Middle frontal gyrus (tissue), 1 donor: Measurements from ENCODE around the gene H2AZ1.
"Not testable (repeated sequence)": the region's sequence is repeated elsewhere in the genome, so short reads cannot be mapped to it uniquely, and the experiment has no call there.

Experiments used
- DNase-seq: peaks from one replicate; pipeline ENCODE4 v3.0.0-alpha.2; 2015; ENCODE audit warnings: low spot score; ENCODE audit errors: extremely low spot score

H2AZ1 gene

DNA sequence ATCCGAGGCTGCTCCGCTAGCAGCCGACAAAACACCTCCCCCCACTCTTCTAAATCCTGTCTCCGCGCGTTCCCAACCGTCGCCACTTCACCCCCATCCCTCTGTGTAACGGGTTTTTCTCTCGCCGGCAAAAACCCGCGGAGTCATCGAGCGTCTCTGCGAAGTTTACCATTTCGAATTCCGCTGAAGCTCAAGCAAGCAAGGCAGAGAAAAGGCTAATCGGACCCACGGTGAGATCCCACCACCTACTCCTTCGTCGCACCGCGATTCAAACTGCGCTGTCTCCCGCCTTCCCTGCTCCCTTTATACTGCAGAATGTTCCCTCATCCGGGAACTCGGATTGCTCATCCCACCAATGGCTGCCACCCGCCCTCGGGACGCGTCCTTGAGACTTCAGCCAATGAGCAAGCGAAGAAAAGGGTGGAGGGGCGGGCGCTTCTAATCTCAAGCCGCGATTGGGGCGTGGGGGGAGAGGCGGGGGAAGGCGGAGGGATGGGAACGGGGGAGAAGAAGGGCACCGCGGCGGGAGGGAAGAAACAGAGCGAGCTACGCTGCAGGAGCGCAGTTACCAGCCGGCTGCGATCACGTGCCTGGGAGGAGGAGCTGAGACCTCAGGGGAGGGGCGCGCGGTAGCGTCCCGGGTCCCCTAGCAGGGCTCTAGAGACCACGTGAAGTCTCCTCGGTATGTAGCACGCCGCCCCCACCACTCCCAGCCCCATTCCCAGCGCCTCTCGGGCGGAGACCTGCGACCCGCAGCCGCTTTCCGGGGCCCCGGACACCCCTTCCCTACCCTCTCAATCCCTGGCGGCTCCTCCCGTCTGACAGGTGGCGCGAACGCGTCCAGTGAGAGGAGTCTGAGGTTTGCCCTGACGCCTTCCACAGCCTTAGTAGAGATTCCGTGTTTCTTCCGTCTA lies at the start of gene H2AZ1:
Gene H2AZ1 (minus strand): TSS at position 277 of the 914 bp plus-strand sequence. CDS start 105 bp downstream, at position 172.
- peak; percentile 95 for DNase-seq

DNA sequence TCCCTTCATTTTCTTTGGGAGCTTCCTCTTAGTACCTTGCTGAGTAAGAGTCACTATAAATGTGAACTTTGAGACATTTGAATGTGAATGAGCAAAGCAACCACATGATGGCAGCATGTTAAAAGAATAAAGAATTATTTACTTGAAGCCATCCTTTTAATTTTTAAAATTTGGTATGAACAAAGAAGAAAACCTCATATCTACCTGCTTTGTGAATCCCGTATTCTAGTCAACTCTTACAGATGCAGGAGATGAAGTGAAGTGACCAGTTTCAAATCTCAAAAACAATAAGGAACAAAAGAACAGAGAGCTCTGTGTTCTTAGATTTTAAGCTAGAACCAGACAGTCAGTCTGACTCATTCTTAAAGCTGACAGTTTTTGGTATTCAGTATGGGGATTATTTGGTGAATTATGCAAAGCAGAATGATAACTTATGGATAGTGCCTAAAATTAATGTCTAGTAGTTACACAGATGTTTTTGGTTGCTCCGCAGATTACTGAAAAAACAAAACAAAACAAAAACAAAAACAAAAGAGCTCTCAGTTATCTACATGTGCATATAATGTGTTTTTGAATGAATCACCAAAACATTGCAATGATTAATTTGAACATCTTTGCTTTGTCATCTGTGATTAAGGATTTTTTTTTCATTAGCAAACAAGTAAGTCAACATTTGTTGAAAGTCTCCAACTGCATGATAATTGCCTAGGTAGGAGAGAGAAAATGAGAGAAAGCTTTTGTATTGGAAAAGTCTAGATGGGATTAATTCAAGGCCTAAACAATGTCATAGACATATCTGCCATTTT lies 48.2 kb upstream of the H2AZ1 start:
- DNase-seq: peak; percentile 36

DNA sequence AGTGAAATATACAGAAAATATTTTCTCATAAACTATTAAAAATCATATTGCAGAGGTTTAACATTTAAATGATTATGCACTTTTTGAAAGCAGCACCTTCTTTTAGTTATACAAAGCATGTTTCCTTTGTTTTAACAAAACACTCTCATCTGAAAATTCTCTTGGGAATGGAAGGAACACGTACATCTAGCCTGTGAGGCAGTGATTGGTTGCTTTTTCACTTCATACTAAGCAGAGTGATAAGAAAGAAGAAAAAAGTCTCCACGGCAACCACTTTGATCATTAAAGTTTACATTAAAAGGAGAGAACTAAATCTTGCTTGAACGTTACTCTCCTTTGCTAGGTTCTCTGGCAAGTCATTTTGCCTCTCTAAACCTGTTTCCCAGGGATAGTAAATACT lies 41.7 kb upstream of the H2AZ1 start:
- no peak for DNase-seq

DNA sequence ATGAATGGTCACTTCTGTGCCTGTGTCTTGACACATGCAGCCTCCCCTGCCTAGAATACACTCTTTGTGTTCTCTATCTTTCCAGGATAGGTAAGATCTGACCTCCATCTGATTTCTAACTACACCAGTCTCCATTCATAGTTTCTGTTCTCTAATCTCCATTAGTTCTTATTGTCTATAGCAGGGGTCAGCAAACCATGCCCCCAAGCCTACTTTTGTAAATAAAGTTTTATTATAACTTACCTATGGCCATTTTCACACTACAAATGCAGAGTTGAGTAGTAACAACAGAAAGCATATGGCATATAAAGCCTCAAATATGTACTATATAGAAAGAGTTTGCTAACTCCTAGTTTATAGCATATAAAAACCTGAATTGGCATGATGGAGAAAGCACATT lies 37.6 kb upstream of the H2AZ1 start:
- DNase-seq: no peak

DNA sequence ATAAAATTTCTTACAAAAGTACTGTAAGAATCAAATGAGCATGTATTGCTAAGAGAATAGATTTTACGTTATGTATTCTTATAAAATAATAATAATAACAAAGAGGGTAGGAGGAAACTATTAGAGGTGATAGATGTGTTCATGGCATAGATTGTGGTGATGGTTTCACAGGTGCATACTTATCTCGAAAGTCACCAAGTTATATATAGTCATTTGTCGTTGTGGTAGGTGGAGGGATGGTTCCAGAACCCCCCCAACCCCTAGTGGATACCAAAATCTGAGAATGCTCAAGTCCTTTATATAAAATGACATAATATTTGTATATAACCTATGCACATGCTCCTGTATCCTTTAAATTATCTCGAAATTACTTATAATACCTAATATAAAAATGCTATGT lies 36.7 kb upstream of the H2AZ1 start:
- DNase-seq: no peak

DNA sequence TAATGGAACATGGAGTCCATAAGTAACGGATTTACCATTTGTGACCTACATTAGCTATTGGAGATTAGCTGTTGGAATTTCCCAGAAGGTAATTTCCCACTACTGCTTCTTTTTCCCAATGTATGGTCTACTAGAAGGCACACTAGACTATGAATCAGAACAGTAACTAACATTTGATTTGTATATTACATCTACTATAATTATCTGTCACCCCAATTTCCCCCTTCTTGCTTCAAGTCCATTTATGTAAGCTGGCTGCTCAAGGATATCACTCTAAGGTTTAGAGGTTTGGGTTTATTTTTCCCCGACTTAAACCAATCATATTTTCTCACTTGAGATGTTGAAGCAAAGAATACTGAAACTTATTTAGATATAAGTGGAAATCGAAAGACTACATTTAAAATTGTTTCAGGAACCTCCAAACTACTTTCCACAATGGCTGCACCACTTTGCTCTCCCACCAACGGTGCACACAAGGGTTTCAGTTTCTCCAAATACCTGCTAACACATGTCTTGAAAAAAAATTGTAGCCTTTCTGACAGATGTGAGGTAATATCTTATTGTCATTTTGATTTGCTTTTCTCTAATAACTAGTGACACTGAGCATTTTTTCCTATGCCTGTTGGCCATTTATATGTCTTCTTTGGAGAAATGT lies 33.3 kb upstream of the H2AZ1 start:
- no peak for DNase-seq

DNA sequence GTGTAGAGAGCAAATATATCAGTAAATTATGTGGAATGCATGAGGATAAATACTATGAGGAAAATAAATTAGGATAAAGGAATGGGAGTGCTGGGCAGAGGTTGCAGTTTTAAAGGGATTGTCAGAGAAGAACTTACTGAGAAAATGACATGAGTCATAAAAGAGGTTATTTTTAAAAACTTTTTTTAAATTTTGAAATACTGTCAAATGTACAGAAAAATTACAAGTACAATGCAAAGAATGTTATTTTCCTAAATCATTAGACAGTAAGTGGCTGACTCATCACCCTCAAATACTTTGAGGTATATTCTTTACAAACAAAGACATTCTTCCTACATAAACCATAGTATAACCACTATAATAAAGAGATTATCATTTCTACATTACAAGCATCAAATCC lies 29.8 kb upstream of the H2AZ1 start:
- DNase-seq: no peak

DNA sequence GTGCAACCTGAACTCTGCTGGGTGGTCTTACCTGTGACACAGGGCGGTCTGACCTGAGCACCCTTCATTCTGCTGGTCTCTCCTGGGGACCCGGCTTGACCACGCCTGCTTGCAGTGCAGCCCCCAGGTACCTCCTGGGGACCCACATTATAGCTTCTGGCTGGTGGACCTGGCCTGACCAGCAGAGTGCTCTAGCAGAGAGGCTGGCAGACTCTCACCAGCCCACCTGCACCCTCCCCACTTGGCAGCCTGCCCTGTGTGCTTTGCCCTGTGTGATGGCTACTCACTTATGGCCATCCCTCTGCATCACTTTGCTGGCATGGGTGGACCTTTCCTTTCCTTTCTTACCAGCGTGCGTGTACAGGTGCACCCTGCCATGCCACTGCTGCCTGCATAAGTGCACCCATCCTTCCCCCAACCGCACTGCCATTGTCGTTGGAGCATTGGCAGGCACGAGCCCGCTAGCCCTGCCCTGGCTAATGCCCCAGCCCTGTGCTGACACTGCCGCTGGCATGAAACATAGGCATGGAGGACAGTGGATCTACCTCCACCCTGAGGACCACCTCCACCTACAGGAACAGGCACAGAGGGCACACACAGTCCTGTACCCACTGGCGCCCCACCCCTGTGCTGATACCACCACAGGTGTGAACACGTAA lies 21.5 kb upstream of the H2AZ1 start:
- DNase-seq: no peak

DNA sequence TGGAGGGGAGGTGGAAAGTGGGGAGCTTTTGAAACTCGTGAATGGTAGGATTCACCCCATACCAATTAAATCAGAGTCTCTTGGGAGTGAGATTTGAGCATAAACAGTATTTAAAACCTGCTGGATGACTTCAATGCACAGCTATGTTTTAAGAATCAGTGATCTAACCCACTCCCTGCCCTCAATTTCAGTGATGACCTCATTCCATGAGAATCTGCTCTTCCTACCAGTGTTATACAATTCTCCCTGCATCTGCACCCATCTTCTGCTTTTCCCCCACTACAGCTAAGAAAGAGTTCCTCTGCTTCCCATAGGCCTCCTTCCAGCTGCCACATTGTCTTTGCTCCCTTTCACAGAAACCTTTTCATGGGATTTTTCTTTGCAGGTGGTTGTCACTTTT lies 18.3 kb upstream of the H2AZ1 start:
- DNase-seq: no peak

DNA sequence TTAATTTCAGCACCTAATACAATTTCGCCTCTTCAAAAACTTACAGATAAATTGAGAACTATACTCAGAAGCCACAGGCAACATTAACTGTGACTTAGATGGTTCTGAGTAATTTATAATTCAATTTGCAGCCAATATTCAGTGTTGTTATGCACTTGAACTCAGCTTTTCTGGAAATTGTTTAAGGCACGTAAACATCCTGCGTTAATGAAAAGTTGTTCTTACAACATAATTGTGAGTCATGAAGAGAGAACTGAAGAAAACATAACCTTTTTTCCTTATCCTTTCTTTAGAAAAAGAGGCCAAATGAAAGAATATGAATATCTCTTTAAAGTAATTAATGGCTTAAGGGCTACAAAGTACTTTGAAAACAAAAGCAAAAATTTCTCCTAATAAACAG lies 16.6 kb upstream of the H2AZ1 start:
- DNase-seq: no peak

DNA sequence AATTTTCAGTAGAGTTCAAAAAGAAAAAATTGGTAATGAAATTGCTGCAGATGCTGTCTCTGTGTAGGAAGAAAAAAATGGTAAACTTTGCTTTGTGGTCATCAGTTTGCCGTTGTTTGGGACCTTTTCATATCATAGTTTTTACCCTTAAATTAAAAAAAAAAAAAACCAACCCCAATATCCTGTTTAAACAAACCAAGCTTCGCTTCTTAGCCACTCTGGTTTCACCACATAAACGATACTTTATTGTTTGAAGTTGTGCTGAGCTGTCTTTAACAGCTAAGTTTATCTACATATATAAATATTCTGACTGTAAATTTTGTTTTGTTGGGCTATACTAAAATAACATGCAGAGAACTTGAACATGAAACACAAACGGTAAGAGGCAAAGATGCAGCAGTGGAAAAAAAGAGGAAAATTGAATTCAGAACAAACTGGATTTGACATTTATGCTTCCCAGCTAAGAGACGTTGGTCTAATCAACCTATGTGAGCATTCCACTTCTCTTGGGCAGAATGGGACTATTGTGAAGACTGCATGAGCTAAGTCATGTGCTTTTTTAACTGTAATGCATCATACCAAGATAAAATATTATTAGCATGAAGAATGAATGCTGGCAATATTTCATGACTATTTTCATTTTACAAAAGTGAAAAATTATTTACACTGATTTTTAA lies 15.7 kb upstream of the H2AZ1 start:
- no peak for DNase-seq

DNA sequence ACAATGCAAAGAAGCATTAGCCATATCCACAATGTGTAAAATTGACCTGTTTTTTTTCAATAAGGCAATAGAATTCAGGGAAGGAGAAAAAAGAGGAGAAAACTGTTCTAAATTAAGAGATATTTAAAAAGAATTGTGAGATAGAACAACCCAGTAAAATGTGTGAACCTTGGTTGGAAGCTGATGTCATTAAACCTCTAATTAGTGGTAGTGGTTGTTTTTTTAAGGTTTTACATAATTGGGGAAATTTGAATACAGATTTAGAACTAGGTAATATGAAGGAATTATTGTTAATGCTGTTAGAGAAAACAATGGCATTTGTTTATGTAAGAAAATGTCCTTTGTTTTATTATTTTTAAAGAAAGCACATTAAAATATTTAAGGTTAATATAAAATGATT lies 15.1 kb upstream of the H2AZ1 start:
- no peak for DNase-seq

DNA sequence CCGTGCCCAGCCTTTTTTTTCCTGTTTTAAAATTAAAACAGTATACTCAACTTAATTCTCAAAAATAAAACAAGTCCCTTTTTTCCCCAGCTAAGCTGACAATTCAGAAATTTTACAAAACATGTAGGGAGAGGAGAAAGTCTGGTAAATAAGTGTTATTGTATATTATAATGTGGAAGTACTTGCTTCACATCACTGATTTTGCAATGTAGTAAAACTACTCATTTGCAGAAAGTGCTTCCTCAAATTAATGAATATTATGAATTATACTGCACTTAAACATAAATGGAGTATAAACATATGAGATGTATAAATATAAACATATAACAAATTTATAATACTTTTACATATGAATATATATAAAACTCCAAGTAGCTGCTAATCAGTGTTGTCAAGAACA lies 11.6 kb upstream of the H2AZ1 start:
- no peak for DNase-seq

DNA sequence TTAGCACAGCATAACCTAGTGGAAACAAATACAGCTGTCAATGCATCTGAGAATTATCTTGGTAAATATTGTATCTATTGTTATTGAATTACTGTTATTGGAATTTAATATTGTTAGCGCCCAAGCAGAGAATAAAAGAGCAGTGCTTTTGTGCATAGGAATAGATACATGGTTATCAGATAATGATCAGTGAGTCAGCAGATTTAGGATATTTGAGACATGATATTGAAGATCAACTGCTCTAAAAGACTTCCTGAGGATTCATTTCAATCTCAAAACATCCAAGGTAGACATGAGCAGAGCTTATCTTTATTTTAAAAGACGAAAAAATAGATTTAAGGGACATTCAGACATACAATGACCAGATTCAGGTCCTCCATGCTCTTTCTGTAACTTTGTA lies 10.6 kb upstream of the H2AZ1 start:
- DNase-seq: no peak

DNA sequence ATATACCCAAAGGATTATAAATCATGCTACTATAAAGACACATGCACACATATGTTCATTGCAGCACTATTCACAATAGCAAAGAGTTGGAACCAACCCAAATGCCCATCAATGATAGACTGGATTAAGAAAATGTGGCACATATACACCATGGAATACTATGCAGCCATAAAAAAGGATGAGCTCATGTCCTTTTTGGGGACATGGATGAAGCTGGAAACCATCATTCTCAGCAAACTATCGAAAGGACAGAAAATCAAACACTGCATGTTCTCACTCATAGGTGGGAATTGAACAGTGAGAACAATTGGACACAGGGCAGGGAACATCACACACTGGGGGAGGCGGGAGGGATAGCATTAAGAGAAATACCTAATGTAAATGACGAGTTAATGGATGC lies 8.1 kb upstream of the H2AZ1 start:
- DNase-seq: not testable (repeated sequence)

DNA sequence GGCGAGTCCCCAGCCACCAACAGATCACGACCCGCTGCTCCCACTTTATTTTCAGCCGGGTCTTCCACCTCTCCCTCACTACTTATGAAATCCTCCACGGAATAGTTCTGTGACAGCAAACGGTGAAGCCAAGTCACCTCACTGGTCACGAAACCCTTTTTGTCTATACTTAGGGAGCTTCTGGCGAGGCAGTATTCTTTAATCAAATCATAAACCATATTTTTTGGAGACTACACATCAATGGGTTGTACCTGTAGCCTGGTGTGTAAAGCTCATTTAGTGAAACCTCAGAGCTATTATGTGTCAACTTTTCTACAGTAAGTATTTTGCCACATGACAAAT lies 809 bp upstream of the H2AZ1 start:
- DNase-seq: no peak

DNA sequence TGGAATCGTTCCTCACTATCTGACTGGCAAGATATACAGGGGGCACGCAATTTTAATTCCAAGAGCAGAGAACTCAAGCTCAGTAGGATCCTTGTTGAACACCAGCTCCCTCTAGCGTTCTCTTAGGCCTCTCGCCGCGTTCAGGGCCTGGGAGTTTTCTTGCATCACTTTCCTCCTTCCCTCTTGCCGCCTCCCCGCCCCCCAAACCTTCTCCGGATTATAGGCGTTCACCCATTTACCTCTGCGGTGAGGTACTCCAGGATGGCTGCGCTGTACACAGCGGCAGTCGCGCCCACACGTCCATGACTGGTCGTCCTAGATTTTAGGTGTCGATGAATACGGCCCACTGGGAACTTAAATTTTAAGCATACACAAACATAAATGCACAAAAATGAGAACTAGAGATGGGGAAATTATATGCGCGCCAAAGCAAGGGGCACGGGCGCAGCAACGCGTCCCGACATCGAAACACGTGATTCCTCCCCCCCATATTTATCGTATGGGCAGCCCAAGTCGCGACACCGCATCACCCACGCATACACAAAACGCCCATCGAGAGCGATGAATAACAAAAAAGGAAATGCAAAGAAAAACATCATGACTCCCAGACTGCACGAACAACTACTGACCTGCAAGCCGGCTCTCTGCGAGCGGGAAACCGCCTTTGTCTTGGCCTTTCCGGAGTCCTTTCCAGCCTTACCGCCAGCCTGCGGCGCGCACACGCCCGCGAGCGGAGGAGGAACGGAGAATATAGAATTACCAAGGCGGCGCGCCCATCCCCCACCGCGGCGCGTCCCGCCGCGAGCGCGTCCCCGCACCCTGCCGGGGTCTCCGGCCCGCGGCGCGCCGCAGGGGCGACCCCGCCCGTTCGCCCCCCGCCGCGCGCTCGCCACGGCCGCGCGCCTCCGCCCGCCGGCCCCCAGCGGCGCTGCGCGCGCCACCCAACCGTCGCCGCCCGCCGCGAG lies 759 bp downstream of the H2AZ1 start:
- DNase-seq: peak; percentile 89

DNA sequence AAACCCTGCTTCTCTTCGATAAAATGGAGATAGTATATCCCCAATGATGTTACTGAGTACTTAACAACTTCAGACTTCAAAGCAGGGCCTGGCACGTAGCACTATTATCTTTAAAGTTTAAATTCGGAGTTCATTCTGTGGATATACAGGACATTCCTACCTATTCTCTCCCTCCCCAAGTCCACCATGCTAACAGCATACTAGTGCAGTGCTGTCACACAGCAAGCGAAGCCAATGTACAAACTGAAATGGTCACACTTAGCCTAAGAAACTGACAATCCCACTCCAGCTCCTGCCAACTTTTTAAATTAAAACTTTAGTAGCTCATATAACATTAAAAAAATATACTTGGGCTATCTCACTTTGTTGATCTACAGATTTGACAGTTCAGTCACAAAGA lies 2.5 kb downstream of the H2AZ1 start:
- DNase-seq: no peak

DNA sequence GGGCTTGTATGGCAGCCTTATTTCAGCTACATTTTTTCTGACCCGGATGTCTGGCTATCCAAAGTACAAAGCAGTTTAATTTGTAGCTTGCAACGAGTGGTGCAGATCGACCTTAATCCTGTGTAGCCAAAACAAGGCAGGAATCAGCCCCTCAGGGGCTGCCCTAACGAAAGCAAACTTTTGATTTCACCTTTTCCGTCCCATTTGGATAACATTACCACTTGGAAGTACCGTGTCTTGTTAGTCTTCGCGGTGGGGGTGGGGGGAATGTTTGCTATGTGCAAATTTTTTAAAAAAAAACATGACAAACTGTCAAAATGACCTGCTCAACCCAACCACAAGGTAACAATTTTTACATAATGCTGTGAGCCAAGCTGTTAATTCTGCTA lies 2.9 kb downstream of the H2AZ1 start:
- no peak for DNase-seq
